B cell (primary cell): Measurements from ENCODE around the gene RALB.

Source experiments
- EZH2 ChIP-seq: IDR thresholded peaks from 2 replicates; pipeline ENCODE4 v1.6.1; 2012; ENCODE audit warnings: borderline replicate concordance, low read depth, mild to moderate bottlenecking, moderate library complexity, low read length; ENCODE audit not compliant: insufficient read depth, poor library complexity, severe bottlenecking
- TF ChIP-seq, protein P1 (sequence below): fragments of 200-600 bp; IDR thresholded peaks from one replicate; pipeline ENCODE4 v1.8.0; 2022; ENCODE audit warnings: antibody characterized with exemption, mild to moderate bottlenecking

DNA sequence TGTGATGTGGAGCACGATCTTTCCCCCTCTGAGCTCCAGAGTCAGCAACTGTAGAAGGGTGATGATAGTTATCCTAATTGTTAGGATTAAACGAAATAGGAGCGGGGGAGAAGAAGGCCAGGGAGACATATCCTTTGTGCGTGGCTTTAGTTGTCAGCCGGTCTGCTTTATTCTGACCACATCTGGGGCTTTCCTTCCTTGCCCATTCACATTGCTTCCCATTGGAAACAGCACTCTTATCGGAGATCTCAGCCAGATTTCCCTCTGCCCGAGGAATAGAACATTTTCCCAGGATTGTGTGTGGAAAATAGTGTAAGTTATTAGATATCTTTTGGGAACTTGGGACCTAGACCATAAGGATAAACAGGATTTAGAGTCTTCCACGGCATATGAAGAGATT is 1.5 kb downstream of the RALB start:
- TF ChIP-seq, protein P1, sequence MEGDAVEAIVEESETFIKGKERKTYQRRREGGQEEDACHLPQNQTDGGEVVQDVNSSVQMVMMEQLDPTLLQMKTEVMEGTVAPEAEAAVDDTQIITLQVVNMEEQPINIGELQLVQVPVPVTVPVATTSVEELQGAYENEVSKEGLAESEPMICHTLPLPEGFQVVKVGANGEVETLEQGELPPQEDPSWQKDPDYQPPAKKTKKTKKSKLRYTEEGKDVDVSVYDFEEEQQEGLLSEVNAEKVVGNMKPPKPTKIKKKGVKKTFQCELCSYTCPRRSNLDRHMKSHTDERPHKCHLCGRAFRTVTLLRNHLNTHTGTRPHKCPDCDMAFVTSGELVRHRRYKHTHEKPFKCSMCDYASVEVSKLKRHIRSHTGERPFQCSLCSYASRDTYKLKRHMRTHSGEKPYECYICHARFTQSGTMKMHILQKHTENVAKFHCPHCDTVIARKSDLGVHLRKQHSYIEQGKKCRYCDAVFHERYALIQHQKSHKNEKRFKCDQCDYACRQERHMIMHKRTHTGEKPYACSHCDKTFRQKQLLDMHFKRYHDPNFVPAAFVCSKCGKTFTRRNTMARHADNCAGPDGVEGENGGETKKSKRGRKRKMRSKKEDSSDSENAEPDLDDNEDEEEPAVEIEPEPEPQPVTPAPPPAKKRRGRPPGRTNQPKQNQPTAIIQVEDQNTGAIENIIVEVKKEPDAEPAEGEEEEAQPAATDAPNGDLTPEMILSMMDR, result no peak
- no peak for TF ChIP-seq EZH2
